ENCODE measurements around the gene BSN.

Gene BSN

DNA sequence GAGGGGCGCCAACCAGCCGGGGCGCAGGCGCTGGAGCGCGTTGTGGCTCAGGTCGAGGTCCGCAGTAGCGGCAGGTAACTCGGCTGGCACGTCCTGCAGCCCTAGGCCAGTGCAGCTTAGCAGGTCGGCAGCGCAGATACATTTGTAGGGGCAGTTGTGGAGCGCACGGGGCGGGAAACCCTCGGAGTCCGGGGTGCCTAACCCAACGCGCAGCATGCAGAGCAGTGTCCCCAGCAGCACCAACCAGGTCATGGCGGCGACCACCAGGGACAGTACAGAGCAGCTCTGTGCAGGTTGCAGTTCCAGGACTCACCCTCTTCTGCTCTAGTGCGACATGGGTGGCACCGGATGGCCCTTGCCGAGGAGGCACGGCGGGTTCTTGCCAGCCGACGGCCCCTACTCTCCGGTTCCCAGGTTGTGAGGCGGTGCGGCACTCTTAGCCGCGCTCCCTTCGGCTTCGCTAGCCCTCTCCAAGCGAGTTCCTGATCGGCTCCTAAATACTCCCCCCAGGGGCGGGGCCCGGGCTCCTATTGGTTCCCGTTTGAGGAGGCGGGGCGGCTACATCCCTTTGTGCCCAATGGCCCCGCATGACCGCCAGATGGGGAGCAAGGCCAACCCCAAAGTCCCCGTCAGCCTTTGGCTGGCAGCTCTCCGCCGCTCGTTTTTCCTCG is 165.1 kb downstream of the BSN start, which contains the start of gene AMIGO3:
TSS of gene AMIGO3 (minus strand) at position 471 of the 671 bp plus-strand sequence. CDS start at position 252, 219 bp downstream.
- peak; percentile 75 for DNase-seq (ENCODE audit: extremely low read depth, low read depth)
- peak within 1 kb of the TSS; percentile 34 for H3K4me3 ChIP-seq (replicated peaks; ENCODE audit: low read depth, low read length)
- TF ChIP-seq, protein P1, sequence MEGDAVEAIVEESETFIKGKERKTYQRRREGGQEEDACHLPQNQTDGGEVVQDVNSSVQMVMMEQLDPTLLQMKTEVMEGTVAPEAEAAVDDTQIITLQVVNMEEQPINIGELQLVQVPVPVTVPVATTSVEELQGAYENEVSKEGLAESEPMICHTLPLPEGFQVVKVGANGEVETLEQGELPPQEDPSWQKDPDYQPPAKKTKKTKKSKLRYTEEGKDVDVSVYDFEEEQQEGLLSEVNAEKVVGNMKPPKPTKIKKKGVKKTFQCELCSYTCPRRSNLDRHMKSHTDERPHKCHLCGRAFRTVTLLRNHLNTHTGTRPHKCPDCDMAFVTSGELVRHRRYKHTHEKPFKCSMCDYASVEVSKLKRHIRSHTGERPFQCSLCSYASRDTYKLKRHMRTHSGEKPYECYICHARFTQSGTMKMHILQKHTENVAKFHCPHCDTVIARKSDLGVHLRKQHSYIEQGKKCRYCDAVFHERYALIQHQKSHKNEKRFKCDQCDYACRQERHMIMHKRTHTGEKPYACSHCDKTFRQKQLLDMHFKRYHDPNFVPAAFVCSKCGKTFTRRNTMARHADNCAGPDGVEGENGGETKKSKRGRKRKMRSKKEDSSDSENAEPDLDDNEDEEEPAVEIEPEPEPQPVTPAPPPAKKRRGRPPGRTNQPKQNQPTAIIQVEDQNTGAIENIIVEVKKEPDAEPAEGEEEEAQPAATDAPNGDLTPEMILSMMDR (IDR thresholded peaks at IDR 0.05; ENCODE audit: low read depth, low read length, missing control alignments) = no peak
